ENCODE measurements around the gene LENEP.

The LENEP gene

DNA sequence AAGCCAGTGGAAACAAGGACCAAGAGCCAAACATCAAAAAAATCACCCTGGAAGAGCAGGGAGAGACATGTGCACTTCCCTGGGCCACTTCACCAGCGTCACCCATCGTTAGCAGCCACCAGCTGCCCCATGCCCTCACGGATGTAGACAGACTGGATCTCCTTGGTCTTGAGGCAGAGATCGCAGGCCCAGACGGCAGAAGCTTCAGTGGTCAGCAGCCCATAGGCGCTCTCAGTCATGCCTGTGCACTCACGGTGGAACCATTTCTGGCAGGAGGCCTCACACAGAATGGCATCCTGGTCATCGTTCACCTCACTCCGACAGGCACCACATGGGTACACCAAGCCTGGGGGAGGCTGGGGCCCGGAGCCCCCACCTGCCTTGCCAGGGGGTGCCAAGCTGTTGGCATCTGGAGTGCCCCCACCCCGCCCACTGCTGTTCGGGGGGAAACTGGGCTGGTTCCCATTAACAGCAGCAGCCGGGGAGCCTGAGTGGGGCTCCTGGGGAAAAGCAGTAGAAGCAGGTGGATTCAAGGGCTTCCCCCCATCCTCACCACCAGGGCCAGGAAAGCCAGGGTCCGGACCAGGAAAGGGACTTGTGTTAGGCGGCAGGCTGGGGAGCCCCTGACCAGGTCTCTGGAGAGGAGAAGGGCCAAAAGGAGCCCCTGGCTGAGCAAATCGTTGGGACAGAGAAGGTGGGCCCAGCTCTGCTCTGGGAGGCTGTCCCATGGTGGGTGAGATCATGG lies 34.5 kb upstream of the LENEP start:
- DNase-seq (ENCODE audit: insufficient read length, low spot score) (no peak), FAIRE-seq (no peak)
- TF ChIP-seq POLR2A (IDR thresholded peaks at IDR 0.05; ENCODE audit: low read depth, low read length) (no peak), POLR2AphosphoS5 (IDR thresholded peaks at IDR 0.05; ENCODE audit: low read depth, low read length) (no peak), POU2F2 (IDR thresholded peaks at IDR 0.05; ENCODE audit: low read depth, low read length) (no peak), TAF1 (IDR thresholded peaks at IDR 0.05; ENCODE audit: low read depth, low read length) (no peak), PAX5 (IDR thresholded peaks at IDR 0.05; ENCODE audit: insufficient read depth, low read length, severe bottlenecking) (no peak), SPI1 (IDR thresholded peaks at IDR 0.05; ENCODE audit: low read depth, low read length) (no peak)

DNA sequence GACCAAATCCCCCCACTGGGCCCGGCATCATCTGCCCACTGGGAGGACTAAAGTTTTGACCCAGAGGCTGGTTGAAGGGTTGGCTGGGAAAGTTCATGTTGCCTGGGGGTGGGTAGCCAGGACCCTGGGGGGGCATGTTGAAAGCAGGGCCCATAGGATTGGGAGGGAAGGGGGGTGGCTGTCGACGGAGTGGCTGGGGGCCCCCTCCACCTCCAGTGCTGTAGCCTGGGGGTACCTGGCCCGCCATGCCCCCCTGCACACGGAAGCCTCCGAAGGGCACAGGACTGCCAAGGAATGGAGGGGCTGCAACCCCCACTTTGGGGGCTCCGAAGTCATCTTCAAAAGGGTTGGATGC lies 34.0 kb upstream of the LENEP start:
- DNase-seq (ENCODE audit: insufficient read length, low spot score) (no peak), FAIRE-seq (no peak)
- TF ChIP-seq POU2F2 (IDR thresholded peaks at IDR 0.05; ENCODE audit: low read depth, low read length) (no peak), POLR2AphosphoS5 (IDR thresholded peaks at IDR 0.05; ENCODE audit: low read depth, low read length) (no peak), SPI1 (IDR thresholded peaks at IDR 0.05; ENCODE audit: low read depth, low read length) (no peak), PAX5 (IDR thresholded peaks at IDR 0.05; ENCODE audit: insufficient read depth, low read length, severe bottlenecking) (no peak), TAF1 (IDR thresholded peaks at IDR 0.05; ENCODE audit: low read depth, low read length) (no peak), POLR2A (IDR thresholded peaks at IDR 0.05; ENCODE audit: low read depth, low read length) (no peak)

DNA sequence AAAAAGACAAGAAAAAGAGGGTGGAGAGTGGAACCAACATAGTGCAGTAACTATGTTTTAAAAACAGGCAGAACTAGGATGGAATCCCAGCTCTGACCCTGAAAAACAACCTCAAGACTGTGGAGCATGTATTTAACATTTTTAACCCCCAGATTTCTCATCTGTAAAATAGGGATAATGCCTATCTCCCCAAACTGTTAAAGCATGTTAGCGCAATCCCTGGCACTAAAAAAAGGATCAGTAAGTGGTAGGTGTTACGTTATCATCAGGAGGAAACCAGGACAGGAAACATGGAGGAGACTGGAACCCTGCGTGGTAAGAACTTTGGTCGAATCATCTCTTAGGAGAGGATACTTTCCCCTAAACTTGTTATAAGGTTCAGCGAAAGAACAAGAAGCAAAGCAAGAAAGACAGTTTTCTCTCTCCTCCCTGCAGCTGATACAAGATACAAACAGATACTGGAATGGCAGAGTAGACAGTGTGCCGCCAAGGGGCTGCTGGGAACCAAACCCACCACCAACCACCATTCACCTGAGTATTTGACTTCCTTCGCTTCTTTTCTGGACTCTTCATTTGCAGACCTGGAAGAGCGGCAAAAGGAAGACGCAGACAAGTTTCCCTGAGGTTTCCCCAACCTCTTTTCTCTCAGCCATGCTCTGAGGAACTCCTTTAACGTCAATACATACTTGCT lies 32.8 kb upstream of the LENEP start:
- FAIRE-seq: no peak
- DNase-seq (ENCODE audit: insufficient read length, low spot score): no peak
- TF ChIP-seq POLR2AphosphoS5 (IDR thresholded peaks at IDR 0.05; ENCODE audit: low read depth, low read length) (no peak), PAX5 (IDR thresholded peaks at IDR 0.05; ENCODE audit: insufficient read depth, low read length, severe bottlenecking) (no peak), POLR2A (IDR thresholded peaks at IDR 0.05; ENCODE audit: low read depth, low read length) (no peak), POU2F2 (IDR thresholded peaks at IDR 0.05; ENCODE audit: low read depth, low read length) (no peak), SPI1 (IDR thresholded peaks at IDR 0.05; ENCODE audit: low read depth, low read length) (no peak), TAF1 (IDR thresholded peaks at IDR 0.05; ENCODE audit: low read depth, low read length) (no peak)

DNA sequence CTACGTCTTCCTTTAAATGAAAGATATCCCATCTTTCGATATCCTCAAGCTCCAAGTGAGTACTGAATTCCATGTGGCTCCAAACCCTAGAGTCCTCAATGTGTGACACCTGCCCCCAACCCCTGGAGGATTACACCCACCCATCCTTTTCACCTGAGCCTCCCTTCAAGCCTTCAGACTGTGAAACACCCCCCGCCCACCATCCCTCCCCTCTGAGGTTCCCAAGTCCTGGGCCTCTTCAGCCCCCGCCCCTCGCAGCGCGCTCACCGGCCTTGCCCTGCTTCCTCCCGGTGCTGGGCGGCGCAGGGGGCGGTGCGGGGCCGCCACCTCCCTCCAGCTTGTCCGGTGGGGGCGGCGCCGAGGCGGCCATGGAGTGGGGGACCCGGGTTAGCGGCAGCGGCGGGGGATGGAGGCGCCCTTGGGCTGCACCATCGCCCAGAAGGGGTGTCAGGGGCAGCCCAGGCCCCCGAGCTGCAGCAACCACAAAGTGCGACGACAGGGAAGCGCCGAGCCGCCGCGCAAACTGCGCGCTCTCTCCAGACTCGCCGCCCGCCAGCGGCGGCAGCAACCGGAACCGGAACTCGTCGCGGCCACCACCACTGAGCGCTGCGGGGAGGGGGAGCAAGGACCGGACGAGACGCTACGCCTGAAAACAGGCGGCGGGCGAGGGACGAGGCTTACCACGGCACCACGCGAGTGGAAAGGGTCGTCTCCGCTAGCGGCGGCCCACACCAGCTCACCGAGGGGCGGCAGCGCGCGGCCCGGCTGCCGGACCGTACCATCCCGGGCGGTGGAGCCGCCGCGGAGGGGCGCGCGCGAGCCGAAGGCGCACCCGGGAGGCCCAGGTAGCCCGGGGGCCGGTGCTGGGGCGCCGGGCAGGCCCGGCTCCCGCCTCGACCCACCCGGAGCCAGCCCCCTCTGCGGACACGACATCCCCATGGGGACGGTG lies 31.9 kb upstream of the LENEP start, which contains the start of gene PYGO2:
PYGO2 (minus strand) TSS at position 576 of the 949 bp plus-strand sequence; CDS start at position 370, 206 bp downstream.
- TF ChIP-seq POLR2AphosphoS5 (IDR thresholded peaks at IDR 0.05; ENCODE audit: low read depth, low read length) (peak; percentile 74), POU2F2 (IDR thresholded peaks at IDR 0.05; ENCODE audit: low read depth, low read length) (no peak), POLR2A (IDR thresholded peaks at IDR 0.05; ENCODE audit: low read depth, low read length) (peak; percentile 77), SPI1 (IDR thresholded peaks at IDR 0.05; ENCODE audit: low read depth, low read length) (no peak), TAF1 (IDR thresholded peaks at IDR 0.05; ENCODE audit: low read depth, low read length) (peak; percentile 72), PAX5 (IDR thresholded peaks at IDR 0.05; ENCODE audit: insufficient read depth, low read length, severe bottlenecking) (no peak)
- FAIRE-seq: peak; percentile 92
- peak; percentile 91 for DNase-seq (ENCODE audit: insufficient read length, low spot score)

DNA sequence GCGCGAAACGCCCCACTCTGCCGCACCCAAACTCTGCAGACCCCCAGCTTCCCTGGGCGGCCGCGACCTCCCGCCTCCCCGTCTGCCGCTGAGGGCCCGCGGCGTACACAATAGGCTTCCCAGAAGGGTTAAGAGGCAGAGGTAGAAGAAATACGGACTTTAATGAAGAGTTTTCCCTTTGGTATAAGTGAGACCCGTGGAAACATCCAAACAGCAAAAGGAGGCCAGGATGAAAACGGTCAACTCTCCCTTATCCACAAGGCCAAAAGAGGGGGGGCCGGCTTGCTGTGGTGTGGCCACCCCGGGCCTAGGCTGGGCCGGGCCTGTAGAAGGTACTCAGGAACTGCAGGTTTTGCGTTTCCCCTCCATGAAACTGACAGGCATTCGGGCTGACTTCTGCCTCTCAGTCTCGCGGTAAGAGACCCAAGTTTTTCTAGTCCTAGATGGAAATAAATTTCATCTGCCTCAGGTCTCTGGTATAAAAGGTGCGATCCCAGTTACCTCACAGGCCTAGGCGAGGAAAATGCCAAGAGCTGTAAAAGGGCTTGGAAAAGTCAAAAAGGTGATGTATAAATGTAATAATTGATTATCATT lies 31.1 kb upstream of the LENEP start:
- no peak for FAIRE-seq
- no peak for TF ChIP-seq TAF1 (IDR thresholded peaks at IDR 0.05; ENCODE audit: low read depth, low read length)
- peak; percentile 35; the same call in 1 of the 2 replicates for TF ChIP-seq POLR2AphosphoS5 (IDR thresholded peaks at IDR 0.05; ENCODE audit: low read depth, low read length)
- TF ChIP-seq POLR2A (IDR thresholded peaks at IDR 0.05; ENCODE audit: low read depth, low read length): 0 out of 2 replicates have a peak, but pooled peaks have one; percentile 4
- no peak for DNase-seq (ENCODE audit: insufficient read length, low spot score)

DNA sequence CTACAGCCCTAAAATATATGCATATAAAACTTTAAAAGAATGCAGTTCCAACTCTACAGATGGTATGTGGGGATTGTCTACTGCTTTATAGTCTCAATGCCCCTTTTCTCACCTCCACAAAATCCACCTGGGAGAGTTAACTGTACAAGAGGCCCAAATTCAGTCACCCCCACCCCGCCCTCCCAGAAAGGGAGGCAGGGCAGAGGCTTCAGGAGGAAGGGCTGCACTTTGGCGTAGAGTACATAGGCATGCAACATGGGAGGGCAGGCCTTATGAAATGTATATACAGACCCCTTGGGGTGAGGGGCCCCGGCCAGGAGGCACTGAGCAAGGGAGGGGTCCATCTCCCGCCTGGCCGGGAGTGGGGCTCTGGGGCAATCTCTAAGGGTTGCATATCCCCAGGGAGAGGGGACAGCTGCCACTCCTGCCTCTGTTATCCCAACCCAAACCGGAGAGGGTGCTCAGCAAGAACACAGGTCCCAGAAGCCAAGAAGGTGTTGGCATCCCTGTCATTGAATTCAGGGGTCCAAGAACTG lies 30.5 kb upstream of the LENEP start:
- DNase-seq (ENCODE audit: insufficient read length, low spot score) (no peak), FAIRE-seq (no peak)
- TF ChIP-seq PAX5 (IDR thresholded peaks at IDR 0.05; ENCODE audit: insufficient read depth, low read length, severe bottlenecking): no peak
- no peak for TF ChIP-seq SPI1 (IDR thresholded peaks at IDR 0.05; ENCODE audit: low read depth, low read length)
- no peak for TF ChIP-seq POLR2AphosphoS5 (IDR thresholded peaks at IDR 0.05; ENCODE audit: low read depth, low read length)
- TF ChIP-seq TAF1 (IDR thresholded peaks at IDR 0.05; ENCODE audit: low read depth, low read length): no peak
- TF ChIP-seq POU2F2 (IDR thresholded peaks at IDR 0.05; ENCODE audit: low read depth, low read length): no peak
- no peak for TF ChIP-seq POLR2A (IDR thresholded peaks at IDR 0.05; ENCODE audit: low read depth, low read length)

DNA sequence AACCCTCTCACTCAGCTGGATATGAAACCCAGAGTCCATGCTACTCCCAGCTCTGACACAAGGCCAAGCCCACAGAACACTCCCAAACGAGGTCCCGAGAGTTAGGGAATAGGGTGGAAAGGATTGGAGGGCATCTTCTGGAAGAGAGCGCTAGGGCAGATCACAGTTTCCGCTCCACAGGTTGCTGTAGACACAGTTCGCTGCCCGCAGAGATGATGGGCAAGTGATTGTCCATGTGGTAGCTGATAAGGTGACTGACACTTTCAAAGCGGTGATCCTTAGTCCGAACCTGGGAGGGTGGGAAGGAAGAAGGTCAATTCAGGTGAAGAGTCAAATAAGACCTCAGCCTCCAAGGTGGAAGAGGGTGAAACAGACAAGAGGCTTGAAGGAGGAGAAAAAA lies 29.7 kb upstream of the LENEP start:
- FAIRE-seq: no peak
- TF ChIP-seq TAF1 (IDR thresholded peaks at IDR 0.05; ENCODE audit: low read depth, low read length): no peak
- no peak for TF ChIP-seq PAX5 (IDR thresholded peaks at IDR 0.05; ENCODE audit: insufficient read depth, low read length, severe bottlenecking)
- no peak for TF ChIP-seq SPI1 (IDR thresholded peaks at IDR 0.05; ENCODE audit: low read depth, low read length)
- no peak for DNase-seq (ENCODE audit: insufficient read length, low spot score)

DNA sequence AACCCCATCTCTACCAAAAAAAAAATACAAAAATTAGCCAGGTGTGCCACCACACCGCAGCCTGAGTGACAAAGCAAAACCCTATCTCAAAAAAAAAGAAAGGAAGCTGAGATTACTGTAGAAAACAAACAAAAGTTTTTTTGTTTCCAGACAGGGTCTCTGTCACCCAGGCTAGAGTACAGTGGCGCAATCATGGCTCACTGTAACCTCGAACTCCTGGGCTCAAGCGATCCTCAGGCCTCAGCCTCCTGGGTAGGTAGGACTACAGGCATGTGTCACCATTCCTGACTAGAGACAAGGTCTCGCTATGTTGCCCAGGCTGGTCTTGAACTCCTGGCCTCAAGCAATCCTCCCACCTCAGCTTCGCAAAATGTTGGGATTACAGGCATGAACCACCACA lies 29.0 kb upstream of the LENEP start:
- TF ChIP-seq PAX5 (IDR thresholded peaks at IDR 0.05; ENCODE audit: insufficient read depth, low read length, severe bottlenecking): no peak
- TF ChIP-seq SPI1 (IDR thresholded peaks at IDR 0.05; ENCODE audit: low read depth, low read length): no peak
- TF ChIP-seq TAF1 (IDR thresholded peaks at IDR 0.05; ENCODE audit: low read depth, low read length): no peak
- TF ChIP-seq POLR2AphosphoS5 (IDR thresholded peaks at IDR 0.05; ENCODE audit: low read depth, low read length): no peak
- no peak for TF ChIP-seq POLR2A (IDR thresholded peaks at IDR 0.05; ENCODE audit: low read depth, low read length)
- TF ChIP-seq POU2F2 (IDR thresholded peaks at IDR 0.05; ENCODE audit: low read depth, low read length): no peak
- DNase-seq (ENCODE audit: insufficient read length, low spot score) (no peak), FAIRE-seq (no peak)

Measured in GM12891 (cell line).